HCT116 (cell line): ENCODE measurements around the gene TTC27. TPM values are rescaled to one million over a fixed set of nuclear protein-coding genes. Genes with fewer than 3 reads are reported as not detected.

Experiments
- ATAC-seq: fragments of 200-7000 bp; cut with Tn5 transposase; 2 replicates; pipeline ENCODE4 v1.9.1; 2020; ENCODE audit warnings: mild to moderate bottlenecking, moderate library complexity
- BruUV-seq: library from RNA; stranded (reverse); fragments of 400-500 nt; replicated peaks from 2 replicates; lab custom pipeline; 2021; lab: Mats Ljungman, UMichigan
- CTCF ChIA-PET: fragments of 300-600 bp; sonication (Branson Sonifier 250); formaldehyde crosslinking; loops from one replicate; lab custom pipeline; 2021; ENCODE audit warnings: antibody characterized with exemption; lab: Charles Lee
- POLR2A ChIA-PET: fragments of 300-600, 350-600 bp; sonication (Branson Sonifier 250); formaldehyde crosslinking; loops from one replicate; lab custom pipeline; 2021; ENCODE audit warnings: antibody characterized with exemption; lab: Charles Lee
- RAD21 ChIA-PET, 2 experiments: fragments of 300-600 bp; sonication (Branson Sonifier 250); formaldehyde crosslinking; loops; one replicate each; lab custom pipeline; 2023; ENCODE audit warnings: low total read pairs in 2 of 2; ENCODE audit not compliant: uncharacterized antibody in 2 of 2, unreplicated experiment in 2 of 2, low non-redundant PET in 1 of 2; lab: Charles Lee
- DNase-seq: peaks from one replicate; pipeline ENCODE4 v3.0.0-alpha.2; 2010; ENCODE audit warnings: low read depth, low spot score
- H2AFZ ChIP-seq: fragments of 200-600 bp; shearing (Covaris generic), sonication (generic); 2 replicates; pipeline ENCODE4 v1.6.1; 2017; ENCODE audit warnings: low read depth, mixed run types, mixed read lengths, antibody characterized with exemption, low read length; ENCODE audit not compliant: poor library complexity, severe bottlenecking
- H3K27ac ChIP-seq: 2 replicates; pipeline ENCODE4 v1.5.1; 2012; ENCODE audit warnings: low read depth, low read length
- H3K27me3 ChIP-seq: fragments of 200-600 bp; sonication (generic); 2 replicates; pipeline ENCODE4 v1.6.1; 2016; ENCODE audit warnings: mixed run types, low read length, mixed read lengths; ENCODE audit not compliant: insufficient read depth
- H3K36me3 ChIP-seq, 2 experiments: fragments of 200-500 bp in 1 of 2; fragments of 200-600 bp in 1 of 2; sonication (Bioruptor generic) in 1 of 2; sonication (generic) in 1 of 2; 2 replicates each; pipeline versions ENCODE4 v1.5.1 to v1.6.1; 2014 to 2016; ENCODE audit warnings: low read length in 2 of 2, inconsistent platforms in 1 of 2, mixed read lengths in 1 of 2, mixed run types in 1 of 2; ENCODE audit not compliant: insufficient read depth in 2 of 2, control insufficient read depth in 1 of 2
- H3K4me1 ChIP-seq, 2 experiments: fragments of 200-600 bp in 1 of 2; sonication (generic) in 1 of 2; 2 replicates each; pipeline versions ENCODE4 v1.5.1 to v1.6.1; 2012 to 2017; ENCODE audit warnings: low read length in 2 of 2, inconsistent platforms in 1 of 2, mild to moderate bottlenecking in 1 of 2, mixed read lengths in 1 of 2, mixed run types in 1 of 2, moderate library complexity in 1 of 2; ENCODE audit not compliant: insufficient read depth in 2 of 2, control insufficient read depth in 1 of 2
- H3K4me2 ChIP-seq: fragments of 200-600 bp; sonication (generic); 2 replicates; pipeline ENCODE4 v1.6.1; 2017; ENCODE audit warnings: mixed run types, low read length, mixed read lengths
- H3K4me3 ChIP-seq, 2 experiments: fragments of 200-600 bp in 1 of 2; sonication (generic) in 1 of 2; replicated peaks in 1 of 2; 2 replicates each; pipeline ENCODE4 v1.5.1; 2011 to 2016; ENCODE audit warnings: low read length in 2 of 2, control low read depth in 1 of 2, low read depth in 1 of 2, mild to moderate bottlenecking in 1 of 2, mixed read lengths in 1 of 2, mixed run types in 1 of 2
- H3K79me2 ChIP-seq: fragments of 200-600 bp; sonication (generic); 2 replicates; pipeline ENCODE4 v1.6.1; 2017; ENCODE audit warnings: mild to moderate bottlenecking, mixed run types, low read length, moderate library complexity, mixed read lengths; ENCODE audit not compliant: insufficient read depth
- H3K9ac ChIP-seq: fragments of 200-600 bp; sonication (generic); 2 replicates; pipeline ENCODE4 v1.6.1; 2016; ENCODE audit warnings: low read length, mixed read lengths
- H3K9me2 ChIP-seq: fragments of 200-600 bp; sonication (generic), shearing (Covaris generic); 2 replicates; pipeline ENCODE4 v1.6.1; 2017; ENCODE audit warnings: mixed run types, mild to moderate bottlenecking, moderate library complexity; ENCODE audit not compliant: insufficient read depth
- H3K9me3 ChIP-seq, 2 experiments: fragments of 200-500 bp in 1 of 2; fragments of 200-600 bp in 1 of 2; sonication (Bioruptor generic) in 1 of 2; sonication (generic) in 1 of 2; 2 replicates each; pipeline ENCODE4 v1.6.1; 2014 to 2017; ENCODE audit warnings: low read length in 2 of 2, mixed read lengths in 2 of 2, inconsistent platforms in 1 of 2, low read depth in 1 of 2, mild to moderate bottlenecking in 1 of 2, mixed run types in 1 of 2, moderate library complexity in 1 of 2; ENCODE audit not compliant: control insufficient read depth in 1 of 2, insufficient read depth in 1 of 2
- H4K20me1 ChIP-seq: fragments of 200-600 bp; sonication (generic), shearing (Covaris generic); 2 replicates; pipeline ENCODE4 v1.6.1; 2017; ENCODE audit warnings: mixed run types, mild to moderate bottlenecking, moderate library complexity; ENCODE audit not compliant: insufficient read depth
- CBX3 ChIP-seq: IDR thresholded peaks from 2 replicates; pipeline ENCODE4 v1.6.1; 2012; ENCODE audit warnings: low read depth
- EGR1 ChIP-seq: IDR thresholded peaks from 2 replicates; pipeline ENCODE4 v1.6.1; 2012; ENCODE audit warnings: low read depth
- ELF1 ChIP-seq: IDR thresholded peaks from 2 replicates; pipeline ENCODE4 v1.6.1; 2012; ENCODE audit warnings: low read depth, borderline replicate concordance
- EZH2 ChIP-seq: fragments of 200-600 bp; sonication (generic); IDR thresholded peaks from 2 replicates; pipeline ENCODE4 v1.6.1; 2017; ENCODE audit warnings: antibody characterized with exemption, mixed run types
- EZH2phosphoT487 ChIP-seq: fragments of 200-600 bp; IDR thresholded peaks from 2 replicates; pipeline ENCODE4 v1.6.1; 2018; ENCODE audit warnings: antibody characterized with exemption, borderline replicate concordance
- FOSL1 ChIP-seq: IDR thresholded peaks from 2 replicates; pipeline ENCODE4 v1.6.1; 2012; ENCODE audit warnings: low read depth
- JUND ChIP-seq: IDR thresholded peaks from 2 replicates; pipeline ENCODE4 v1.6.1; 2012
- POLR2A ChIP-seq: IDR thresholded peaks from 2 replicates; pipeline ENCODE4 v1.7.0; 2011; ENCODE audit warnings: borderline replicate concordance; ENCODE audit not compliant: insufficient read depth, insufficient read length; ENCODE audit errors: extremely low read depth
- POLR2AphosphoS5 ChIP-seq: IDR thresholded peaks from 2 replicates; pipeline ENCODE4 v1.6.1; 2011; ENCODE audit warnings: mild to moderate bottlenecking, low read depth, low read length, moderate library complexity
- RAD21 ChIP-seq: IDR thresholded peaks from 2 replicates; pipeline ENCODE4 v1.6.1; 2012; ENCODE audit warnings: low read depth, mild to moderate bottlenecking
- SIN3A ChIP-seq: IDR thresholded peaks from 2 replicates; pipeline ENCODE4 v1.6.1; 2012; ENCODE audit warnings: low read depth
- SP1 ChIP-seq: IDR thresholded peaks from 2 replicates; pipeline ENCODE4 v1.6.1; 2012; ENCODE audit warnings: low read depth
- SRF ChIP-seq: IDR thresholded peaks from 2 replicates; pipeline ENCODE4 v1.6.1; 2012; ENCODE audit warnings: low read depth
- TCF7L2 ChIP-seq: IDR thresholded peaks from 2 replicates; pipeline ENCODE4 v1.7.0; 2011; ENCODE audit warnings: borderline replicate concordance, inconsistent platforms; ENCODE audit not compliant: insufficient read depth, insufficient read length; ENCODE audit errors: extremely low read depth
- YY1 ChIP-seq: IDR thresholded peaks from 2 replicates; pipeline ENCODE4 v1.6.1; 2011; ENCODE audit warnings: low read length, low read depth, moderate library complexity, mild to moderate bottlenecking; ENCODE audit not compliant: insufficient replicate concordance; ENCODE audit errors: extremely low read depth
- ZFX ChIP-seq: fragments of 450-650 bp; IDR thresholded peaks from 2 replicates; pipeline ENCODE4 v1.6.1; 2017
- ZNF274 ChIP-seq: fragments of 200-500 bp; sonication (Bioruptor generic); IDR thresholded peaks from 2 replicates; pipeline ENCODE4 v1.6.1; 2014; ENCODE audit warnings: mild to moderate bottlenecking, low read depth, low read length, inconsistent platforms
- intact Hi-C: fragments of 100-400 bp; cut with micrococcal nuclease; formaldehyde crosslinking; loops from 2 replicates; pipeline ENCODE4 v1.10.0; 2022
- total RNA-seq: library from RNA; stranded (reverse); gene quantifications from one replicate; pipeline ENCODE4 v1.2.1, GENCODE V29; 2021; ENCODE audit not compliant: unreplicated experiment
- TF ChIP-seq, protein P1 (sequence below), 3 experiments: fragments of 200-600 bp in 1 of 3; sonication (generic) in 1 of 3; IDR thresholded peaks in 2 of 3; conservative IDR thresholded peaks in 1 of 3; 2 replicates each; pipeline ENCODE4 v1.5.1; 2012 to 2017; ENCODE audit warnings: low read depth in 2 of 3, low read length in 2 of 3, antibody characterized with exemption in 1 of 3, borderline replicate concordance in 1 of 3, control low read depth in 1 of 3, mild to moderate bottlenecking in 1 of 3, mixed read lengths in 1 of 3, mixed run types in 1 of 3, moderate library complexity in 1 of 3; ENCODE audit not compliant: insufficient read depth in 1 of 3
- TF ChIP-seq, protein P2 (sequence below): IDR thresholded peaks from 2 replicates; pipeline ENCODE4 v1.6.1; 2012; ENCODE audit warnings: low read depth

Gene TTC27
- total RNA-seq, 1 experiment from 2014 or later, result 24.4 TPM

DNA sequence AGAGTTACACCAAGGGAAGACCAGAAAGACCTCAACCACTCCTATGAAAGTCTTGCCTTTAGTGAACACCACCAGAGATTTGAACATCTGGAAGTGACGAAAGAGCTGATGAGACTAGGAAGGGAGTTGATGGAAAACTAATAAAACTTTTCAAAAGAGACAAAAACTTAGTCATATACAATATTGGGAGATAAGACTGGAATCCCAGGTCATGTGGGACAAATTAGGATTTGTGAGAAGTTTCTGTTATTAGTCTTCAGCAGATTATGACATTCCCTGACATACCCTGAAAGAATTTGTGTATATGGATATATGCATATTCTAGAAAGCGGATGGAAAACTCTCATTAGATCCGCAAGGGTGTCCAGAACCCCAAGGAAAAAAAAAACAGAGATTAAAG, 173.9 kb downstream of the TTC27 start:
- H3K9ac ChIP-seq, result no peak overlapping the region
- H3K79me2 ChIP-seq, result no peaks in the 10 kb centered on the region
- ATAC-seq, result no peak
- peaks cover 3 to 8% of the 10 kb centered on the region in 2 experiments; a peak in 3 of 4 replicates for H3K4me1 ChIP-seq
- H3K27ac ChIP-seq, result no peak overlapping the region
- DNase-seq, result no peak
- H3K9me3 ChIP-seq, result no peaks in the 10 kb centered on the region
- TF ChIP-seq ZNF274 (no peak), CBX3 (no peak), EZH2phosphoT487 (no peak), POLR2A (no peak), EZH2 (no peak), TCF7L2 (no peak), EGR1 (no peak), SIN3A (no peak), RAD21 (no peak), JUND (no peak), SP1 (no peak), FOSL1 (no peak), SRF (no peak), ELF1 (no peak), POLR2AphosphoS5 (no peak), YY1 (no peak), ZFX (no peak)
- TF ChIP-seq, protein P1, sequence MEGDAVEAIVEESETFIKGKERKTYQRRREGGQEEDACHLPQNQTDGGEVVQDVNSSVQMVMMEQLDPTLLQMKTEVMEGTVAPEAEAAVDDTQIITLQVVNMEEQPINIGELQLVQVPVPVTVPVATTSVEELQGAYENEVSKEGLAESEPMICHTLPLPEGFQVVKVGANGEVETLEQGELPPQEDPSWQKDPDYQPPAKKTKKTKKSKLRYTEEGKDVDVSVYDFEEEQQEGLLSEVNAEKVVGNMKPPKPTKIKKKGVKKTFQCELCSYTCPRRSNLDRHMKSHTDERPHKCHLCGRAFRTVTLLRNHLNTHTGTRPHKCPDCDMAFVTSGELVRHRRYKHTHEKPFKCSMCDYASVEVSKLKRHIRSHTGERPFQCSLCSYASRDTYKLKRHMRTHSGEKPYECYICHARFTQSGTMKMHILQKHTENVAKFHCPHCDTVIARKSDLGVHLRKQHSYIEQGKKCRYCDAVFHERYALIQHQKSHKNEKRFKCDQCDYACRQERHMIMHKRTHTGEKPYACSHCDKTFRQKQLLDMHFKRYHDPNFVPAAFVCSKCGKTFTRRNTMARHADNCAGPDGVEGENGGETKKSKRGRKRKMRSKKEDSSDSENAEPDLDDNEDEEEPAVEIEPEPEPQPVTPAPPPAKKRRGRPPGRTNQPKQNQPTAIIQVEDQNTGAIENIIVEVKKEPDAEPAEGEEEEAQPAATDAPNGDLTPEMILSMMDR (IDR thresholded peaks at IDR 0.05 in 2 of 3, conservative IDR thresholded peaks at IDR 0.05 in 1 of 3; ENCODE audit: borderline replicate concordance in 1 of 3, insufficient read depth in 1 of 3, low read depth in 2 of 3, low read length in 2 of 3), result no peak
- TF ChIP-seq, protein P2, sequence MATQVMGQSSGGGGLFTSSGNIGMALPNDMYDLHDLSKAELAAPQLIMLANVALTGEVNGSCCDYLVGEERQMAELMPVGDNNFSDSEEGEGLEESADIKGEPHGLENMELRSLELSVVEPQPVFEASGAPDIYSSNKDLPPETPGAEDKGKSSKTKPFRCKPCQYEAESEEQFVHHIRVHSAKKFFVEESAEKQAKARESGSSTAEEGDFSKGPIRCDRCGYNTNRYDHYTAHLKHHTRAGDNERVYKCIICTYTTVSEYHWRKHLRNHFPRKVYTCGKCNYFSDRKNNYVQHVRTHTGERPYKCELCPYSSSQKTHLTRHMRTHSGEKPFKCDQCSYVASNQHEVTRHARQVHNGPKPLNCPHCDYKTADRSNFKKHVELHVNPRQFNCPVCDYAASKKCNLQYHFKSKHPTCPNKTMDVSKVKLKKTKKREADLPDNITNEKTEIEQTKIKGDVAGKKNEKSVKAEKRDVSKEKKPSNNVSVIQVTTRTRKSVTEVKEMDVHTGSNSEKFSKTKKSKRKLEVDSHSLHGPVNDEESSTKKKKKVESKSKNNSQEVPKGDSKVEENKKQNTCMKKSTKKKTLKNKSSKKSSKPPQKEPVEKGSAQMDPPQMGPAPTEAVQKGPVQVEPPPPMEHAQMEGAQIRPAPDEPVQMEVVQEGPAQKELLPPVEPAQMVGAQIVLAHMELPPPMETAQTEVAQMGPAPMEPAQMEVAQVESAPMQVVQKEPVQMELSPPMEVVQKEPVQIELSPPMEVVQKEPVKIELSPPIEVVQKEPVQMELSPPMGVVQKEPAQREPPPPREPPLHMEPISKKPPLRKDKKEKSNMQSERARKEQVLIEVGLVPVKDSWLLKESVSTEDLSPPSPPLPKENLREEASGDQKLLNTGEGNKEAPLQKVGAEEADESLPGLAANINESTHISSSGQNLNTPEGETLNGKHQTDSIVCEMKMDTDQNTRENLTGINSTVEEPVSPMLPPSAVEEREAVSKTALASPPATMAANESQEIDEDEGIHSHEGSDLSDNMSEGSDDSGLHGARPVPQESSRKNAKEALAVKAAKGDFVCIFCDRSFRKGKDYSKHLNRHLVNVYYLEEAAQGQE, result no peak
- BruUV-seq, result no TSS peak
- no peaks in the 10 kb centered on the region for H3K27me3 ChIP-seq
- intact Hi-C loops, result no loop called here
- CTCF ChIA-PET, result no interaction called here
- POLR2A ChIA-PET, result no interaction called here
- H3K9me2 ChIP-seq, result no peaks in the 10 kb centered on the region
- RAD21 ChIA-PET, result no interaction called here
- H3K36me3 ChIP-seq, result no peaks in the 10 kb centered on the region
- no peak overlapping the region for H3K4me3 ChIP-seq
- no peak overlapping the region for H2AFZ ChIP-seq
- no peak overlapping the region for H3K4me2 ChIP-seq
- no peaks in the 10 kb centered on the region for H4K20me1 ChIP-seq
